GM10266 (cell line): ENCODE data around the gene ATOSA.

Source experiments
- DNase-seq: peaks from one replicate; pipeline ENCODE4 v3.0.0; 2012; ENCODE audit errors: extremely low spot score
- CTCF ChIP-seq: IDR thresholded peaks from 2 replicates; pipeline ENCODE4 v1.5.1; 2012; ENCODE audit warnings: mild to moderate bottlenecking, low read depth; ENCODE audit not compliant: control insufficient read depth, insufficient read depth; ENCODE audit errors: missing control alignments

The ATOSA gene

GRCh38 chr15:52679232-52680040 is at the start of gene ATOSA:
Gene ATOSA (minus strand): TSS chr15:52679388. CDS start chr15:52678021, 1,367 bp downstream.
- DNase-seq: peak; percentile 90
- no peak for TF ChIP-seq CTCF

GRCh38 chr15:52728899-52729298 is 49.7 kb upstream of the ATOSA start:
- no peak for DNase-seq
- TF ChIP-seq CTCF: no peak

GRCh38 chr15:52727815-52728214 is 48.6 kb upstream of the ATOSA start:
- DNase-seq: no peak
- no peak for TF ChIP-seq CTCF

GRCh38 chr15:52726195-52726594 is 47.0 kb upstream of the ATOSA start:
- no peak for TF ChIP-seq CTCF
- no peak for DNase-seq

GRCh38 chr15:52718551-52718950 is 39.4 kb upstream of the ATOSA start:
- no peak for TF ChIP-seq CTCF
- DNase-seq: no peak

- DNase-seq: no peak
- TF ChIP-seq CTCF: no peak
These were observed 38.7 kb upstream of the ATOSA start for GRCh38 chr15:52717924-52718323.

- DNase-seq: no peak
- TF ChIP-seq CTCF: no peak
These were observed 38.3 kb upstream of the ATOSA start for GRCh38 chr15:52717481-52717880.
